ENCODE results near the gene ADO. TPM values are rescaled to one million over a fixed set of nuclear protein-coding genes. Genes with fewer than 3 reads are reported as not detected.
A peak's percentile ranks its signal among the peaks of the same experiment; 100 is the strongest.
"Not testable (repeated sequence)": the region's sequence is repeated elsewhere in the genome, so short reads cannot be mapped to it uniquely, and the experiment has no call there.

ADO gene
- polyA plus RNA-seq (ENCODE audit: insufficient read length in 10 of 10) = 10 to 100 TPM; 13.0 to 19.1 (median 15.4) TPM
- long read RNA-seq, donor 1, transcript ADO-201 (1 exons, 3,627 nt) = major isoform, 10 of 10 reads
- long read RNA-seq, donor 1, partial matches to known transcripts = 0 of 10 reads
- long read RNA-seq, donor 1, other reads (novel, unspliced or antisense) = 0 of 10 reads
- long read RNA-seq, donor 2, transcript ADO-201 (1 exons, 3,627 nt) = major isoform, 11 of 11 reads
- long read RNA-seq, donor 2, partial matches to known transcripts = 0 of 11 reads
- long read RNA-seq, donor 2, other reads (novel, unspliced or antisense) = 0 of 11 reads
- long read RNA-seq, donor 3 = 0 reads
- long read RNA-seq, donor 4, transcript ADO-201 (1 exons, 3,627 nt) = major isoform, 12 of 12 reads
- long read RNA-seq, donor 4, partial matches to known transcripts = 0 of 12 reads
- long read RNA-seq, donor 4, other reads (novel, unspliced or antisense) = 0 of 12 reads
- long read RNA-seq, donor 5, transcript ADO-201 (1 exons, 3,627 nt) = major isoform, 23 of 23 reads
- long read RNA-seq, donor 5, partial matches to known transcripts = 0 of 23 reads
- long read RNA-seq, donor 5, other reads (novel, unspliced or antisense) = 0 of 23 reads
- long read RNA-seq, donor 6, transcript ADO-201 (1 exons, 3,627 nt) = major isoform, 19 of 19 reads
- long read RNA-seq, donor 6, partial matches to known transcripts = 0 of 19 reads
- long read RNA-seq, donor 6, other reads (novel, unspliced or antisense) = 0 of 19 reads
- long read RNA-seq, donor 7, transcript ADO-201 (1 exons, 3,627 nt) = major isoform, 9 of 9 reads
- long read RNA-seq, donor 7, partial matches to known transcripts = 0 of 9 reads
- long read RNA-seq, donor 7, other reads (novel, unspliced or antisense) = 0 of 9 reads
- long read RNA-seq, donor 8, transcript ADO-201 (1 exons, 3,627 nt) = major isoform, 10 of 10 reads
- long read RNA-seq, donor 8, partial matches to known transcripts = 0 of 10 reads
- long read RNA-seq, donor 8, other reads (novel, unspliced or antisense) = 0 of 10 reads
- long read RNA-seq, donor 9, partial matches to known transcripts = 0 of 3 reads
- long read RNA-seq, donor 9, other reads (novel, unspliced or antisense) = 0 of 3 reads

DNA sequence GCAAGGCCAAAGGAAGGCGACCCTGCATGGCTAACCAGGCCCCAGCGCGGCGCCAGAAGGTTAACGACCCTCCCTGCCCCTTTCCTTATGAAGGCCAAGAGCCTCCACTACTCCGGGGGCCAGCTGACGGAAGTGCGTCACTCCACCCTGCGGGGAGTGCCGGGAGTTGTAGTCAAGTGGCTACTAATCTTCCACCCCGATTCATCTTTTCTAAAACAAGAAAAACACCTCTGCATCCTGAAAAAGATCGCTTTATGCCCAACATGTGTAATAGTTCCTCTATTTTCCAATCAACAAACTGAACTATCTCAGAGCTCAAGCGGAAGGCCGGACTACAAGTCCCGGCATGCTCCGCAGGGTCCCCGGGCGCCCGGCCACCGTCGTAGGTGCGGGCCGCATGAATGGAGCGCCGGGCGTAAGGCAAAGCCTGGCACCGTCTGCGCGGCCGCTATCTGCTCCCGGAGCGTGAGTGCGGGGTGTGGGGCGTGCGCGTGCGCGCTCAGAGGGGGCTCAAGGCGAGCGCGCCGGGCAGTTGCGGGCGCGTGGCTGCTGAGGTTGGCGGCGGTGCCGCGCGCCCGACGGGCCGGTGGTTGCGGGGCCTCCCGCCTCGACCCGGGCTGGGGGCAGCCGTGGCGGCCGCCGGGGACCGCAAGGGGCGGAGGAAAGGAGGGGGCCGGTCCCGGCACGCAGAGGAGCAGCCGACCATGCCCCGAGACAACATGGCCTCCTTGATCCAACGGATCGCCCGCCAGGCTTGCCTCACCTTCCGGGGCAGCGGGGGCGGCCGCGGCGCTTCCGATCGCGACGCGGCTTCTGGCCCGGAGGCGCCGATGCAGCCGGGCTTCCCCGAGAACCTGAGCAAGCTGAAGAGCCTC is at the start of gene ADO:
TSS of gene ADO (plus strand) at position 365 of the 875 bp plus-strand sequence. CDS start at position 705, 340 bp downstream.
- peak; percentile 85 to 96 (median 89) for DNase-seq

- DNase-seq = no peak
Measured at GRCh38 chr10:62754963-62755362, 49.6 kb upstream of the ADO start.

DNA sequence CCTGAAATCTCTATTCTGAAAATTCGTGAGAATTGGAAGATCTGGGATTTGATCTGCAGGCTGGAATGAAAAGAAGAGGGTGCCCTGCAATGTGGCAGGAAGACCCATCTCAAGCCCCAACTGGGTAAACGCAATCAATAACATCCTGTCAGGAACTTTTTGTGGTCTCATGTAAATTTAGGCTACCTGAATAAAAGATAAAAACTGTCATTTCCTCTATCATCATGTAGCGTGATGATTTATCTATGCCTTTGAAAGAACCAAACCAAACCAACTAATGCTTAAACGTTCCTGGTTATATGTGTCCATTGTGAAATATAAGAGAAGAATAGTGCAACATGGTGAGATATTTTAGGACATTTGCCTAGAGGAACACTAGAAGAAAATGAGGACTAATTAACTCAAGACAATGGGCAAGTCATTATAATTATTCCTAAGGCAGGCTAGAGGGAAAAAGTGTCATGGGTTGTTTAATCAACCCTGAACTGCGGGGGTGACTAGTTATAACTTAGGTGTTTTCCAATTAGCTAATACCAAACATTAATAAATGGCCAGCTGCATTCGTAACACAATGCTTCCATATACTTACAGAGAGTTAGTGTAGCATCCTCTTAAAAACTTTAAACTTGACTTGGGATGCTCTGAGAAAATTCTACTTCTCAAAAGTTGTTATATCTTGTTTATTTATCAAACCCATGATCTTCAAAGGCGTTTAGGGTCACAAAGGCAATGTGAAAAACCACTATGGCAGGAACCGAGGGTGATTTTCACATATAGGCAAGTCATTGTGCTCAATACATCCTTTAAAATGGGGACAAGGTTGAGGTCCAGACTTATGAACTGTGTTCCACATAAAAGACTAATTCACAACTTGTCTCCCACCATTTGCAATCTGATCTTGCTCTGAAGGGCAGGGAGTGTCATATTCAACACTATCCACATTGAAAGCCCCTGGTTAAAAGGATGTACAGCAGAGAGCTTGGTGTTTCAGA is 48.6 kb upstream of the ADO start:
- no peak for DNase-seq

GRCh38 chr10:62759599-62760175 is 44.8 kb upstream of the ADO start:
- DNase-seq = peak in 1 of 3 donors; percentile 48

- DNase-seq = peak in 1 of 3 donors; percentile 43
Measured at GRCh38 chr10:62760401-62760800, 44.1 kb upstream of the ADO start.

- DNase-seq = no peak
Measured at GRCh38 chr10:62761115-62761514, 43.4 kb upstream of the ADO start.

- DNase-seq = no peak
Measured at GRCh38 chr10:62763155-62763554, 41.4 kb upstream of the ADO start.

- DNase-seq = no peak
Measured at GRCh38 chr10:62764011-62764410, 40.5 kb upstream of the ADO start.

GRCh38 chr10:62765726-62766125 is 38.8 kb upstream of the ADO start:
- no peak for DNase-seq

DNA sequence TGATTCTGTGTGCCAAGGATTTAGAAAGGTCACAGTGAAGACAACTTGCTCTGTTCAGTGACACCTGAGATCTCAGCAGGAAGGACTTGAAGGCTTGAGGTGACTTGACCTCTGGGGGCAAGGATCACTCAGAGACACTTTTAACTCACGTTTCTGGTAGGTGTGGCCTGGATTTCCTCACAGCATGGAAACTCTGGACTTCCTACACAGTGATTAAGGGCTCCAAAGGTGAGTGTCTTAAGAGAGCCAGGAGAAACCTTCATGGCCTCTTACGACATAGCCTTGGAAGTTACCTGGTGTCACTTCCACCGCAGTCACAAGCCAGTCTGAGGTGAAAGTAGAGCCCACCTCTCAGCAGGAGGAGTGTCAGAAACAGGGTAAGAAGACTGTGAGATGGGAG is 38.1 kb upstream of the ADO start:
- DNase-seq = no peak

DNA sequence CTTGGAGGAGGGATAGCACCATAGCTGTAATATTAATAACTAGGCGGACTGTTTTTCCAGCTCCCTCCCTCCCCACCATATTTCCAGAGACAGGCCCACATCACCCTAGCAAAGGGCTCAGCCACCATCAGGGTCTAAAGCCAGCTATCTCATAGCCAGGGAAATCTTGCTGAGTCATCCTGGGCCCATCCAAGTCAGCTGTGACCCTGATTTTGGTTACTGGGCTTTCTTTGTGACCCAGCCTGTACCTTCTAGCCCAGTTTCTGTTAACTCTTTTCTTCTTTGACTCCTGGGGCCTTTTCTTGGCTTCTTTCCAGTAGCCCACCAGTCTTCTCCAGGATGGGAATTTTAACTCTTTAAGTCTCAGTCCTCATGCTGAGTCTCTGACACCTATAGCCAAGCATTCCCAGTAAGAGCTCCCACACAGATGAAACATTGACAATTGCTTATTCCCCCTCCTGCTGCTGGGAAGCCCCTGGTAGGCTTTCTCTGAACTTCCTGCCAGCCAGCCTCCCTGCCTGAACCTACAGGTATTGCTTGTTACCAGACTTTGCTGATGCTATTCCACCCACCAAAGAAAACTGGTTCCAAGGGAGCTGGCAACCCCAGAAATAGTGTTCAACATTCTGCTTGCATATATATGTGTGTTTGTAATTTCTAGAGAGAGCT is 34.8 kb upstream of the ADO start:
- peak in 1 of 3 donors; percentile 17 for DNase-seq

- DNase-seq = peak in 2 of 3 donors; percentile 36 to 62
Measured at GRCh38 chr10:62772186-62772974, 32.1 kb upstream of the ADO start.

DNA sequence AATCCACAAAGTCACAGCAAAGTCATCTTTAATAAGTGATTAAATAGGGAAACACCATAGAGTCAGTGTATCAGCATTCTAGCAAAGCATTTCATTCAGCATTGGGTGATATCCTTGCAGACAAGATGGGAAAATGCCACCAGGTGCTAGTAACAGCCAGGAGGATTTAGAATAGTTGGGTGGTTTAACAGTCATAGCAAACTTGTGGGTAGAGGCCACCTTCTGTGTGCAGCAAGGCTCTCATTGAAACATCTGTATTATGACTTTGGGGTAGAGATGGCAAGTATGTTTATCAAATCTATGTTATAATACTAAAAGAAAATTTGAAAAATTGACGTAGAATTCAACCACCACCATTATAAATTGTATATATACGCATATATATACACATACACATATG is 26.4 kb upstream of the ADO start:
- DNase-seq = no peak

- peak in 1 of 3 donors; percentile 7 for DNase-seq
Measured at GRCh38 chr10:62779487-62780248, 24.9 kb upstream of the ADO start.

DNA sequence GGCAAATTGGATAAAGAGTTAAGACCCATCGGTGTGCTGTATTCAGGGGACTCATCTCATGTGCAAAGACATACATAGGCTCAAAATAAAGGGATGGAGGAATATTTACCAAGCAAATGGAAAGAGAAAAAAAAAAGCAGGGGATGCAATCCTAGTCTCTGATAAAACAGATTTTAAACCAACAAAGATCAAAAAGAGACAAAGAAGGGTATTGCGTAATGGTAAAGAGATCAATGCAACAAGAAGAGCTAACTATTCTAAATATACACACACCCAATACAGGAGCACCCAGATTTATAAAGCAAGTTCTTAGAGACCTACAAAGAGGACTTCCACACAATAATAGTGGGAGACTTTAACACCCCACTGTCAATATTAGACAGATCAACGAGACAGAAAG is 20.0 kb upstream of the ADO start:
- DNase-seq = not testable (repeated sequence)

DNA sequence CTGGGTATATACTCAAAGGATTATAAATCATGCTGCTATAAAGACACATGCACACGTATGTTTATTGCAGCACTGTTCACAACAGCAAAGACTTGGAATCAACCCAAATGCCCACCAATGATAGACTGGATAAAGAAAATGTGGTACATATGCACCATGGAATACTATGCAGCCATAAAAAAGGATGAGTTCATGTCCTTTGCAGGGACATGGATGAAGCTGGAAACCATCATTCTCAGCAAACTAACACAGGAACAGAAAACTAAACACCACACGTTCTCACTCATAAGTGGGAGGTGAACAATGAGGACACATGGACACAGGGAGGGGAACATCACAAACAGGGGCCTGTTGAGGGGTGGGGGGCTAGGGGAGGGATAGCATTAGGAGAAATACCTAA is 16.2 kb upstream of the ADO start:
- not testable (repeated sequence) for DNase-seq

- peak; percentile 22 to 62 (median 32) for DNase-seq
Measured at GRCh38 chr10:62788861-62789467, 15.6 kb upstream of the ADO start.

Data from muscle of back (tissue), 13 donors.